Activated CD4-positive, alpha-beta T cell treated with anti-CD3 and anti-CD28 coated beads for 36 hours (primary cell): ENCODE results near the gene SSBP4. TPM values are rescaled to one million over a fixed set of nuclear protein-coding genes. Genes with fewer than 3 reads are reported as not detected.
A peak's percentile ranks its signal among the peaks of the same experiment; 100 is the strongest.

Source experiments
- ATAC-seq: fragments of 200-7000 bp; cut with Tn5 transposase; one replicate; pipeline ENCODE4 v1.10.0; 2021; ENCODE audit warnings: mild to moderate bottlenecking, moderate library complexity
- CTCF ChIA-PET: fragments of 350-600 bp; sonication (Branson Sonifier 250); formaldehyde crosslinking; loops from one replicate; lab custom pipeline; 2021; ENCODE audit warnings: antibody characterized with exemption; lab: Charles Lee
- POLR2A ChIA-PET: fragments of 350-600 bp; sonication (Branson Sonifier 250); formaldehyde crosslinking; loops from one replicate; lab custom pipeline; 2021; ENCODE audit warnings: antibody characterized with exemption, inconsistent platforms; lab: Charles Lee
- DNase-seq: peaks from one replicate; pipeline ENCODE4 v3.0.0-alpha.2; 2020
- H3K27ac Mint-ChIP-seq: one replicate; pipeline ENCODE4 v1.8.0; 2021; ENCODE audit warnings: mixed read lengths
- H3K27me3 Mint-ChIP-seq: one replicate; pipeline ENCODE4 v1.8.0; 2021; ENCODE audit warnings: mixed read lengths
- H3K36me3 Mint-ChIP-seq: one replicate; pipeline ENCODE4 v1.8.0; 2021; ENCODE audit warnings: low read depth, mixed read lengths
- H3K4me1 Mint-ChIP-seq: one replicate; pipeline ENCODE4 v1.8.0; 2021; ENCODE audit warnings: mixed read lengths
- H3K4me3 Mint-ChIP-seq: one replicate; pipeline ENCODE4 v1.8.0; 2021; ENCODE audit warnings: mild to moderate bottlenecking, moderate library complexity, mixed read lengths
- H3K9me3 Mint-ChIP-seq: one replicate; pipeline ENCODE4 v1.8.0; 2021; ENCODE audit warnings: low read depth, mixed read lengths
- intact Hi-C, 2 experiments: fragments of 100-400 bp; cut with DNase I in 1 of 2; cut with micrococcal nuclease in 1 of 2; formaldehyde crosslinking; loops; one replicate each; pipeline versions ENCODE4 v1.14.2 to v1.15.1; 2022 to 2024; cut with DNase I, micrococcal nuclease
- total RNA-seq, 2 experiments: library from RNA; stranded (reverse); gene quantifications; one replicate each; pipeline ENCODE4 v1.2.3, GENCODE V29; 2021

The SSBP4 gene
- total RNA-seq, 2 experiments from 2014 or later, result 71.7 to 79.3 TPM

- DNase-seq (peak; percentile 73), ATAC-seq (peak; percentile 51)
- H3K27ac Mint-ChIP-seq, result no peak overlapping the region
- H3K27me3 Mint-ChIP-seq, result no peaks in the 10 kb centered on the region
- peaks cover 14% of the 10 kb centered on the region for H3K36me3 Mint-ChIP-seq
- intact Hi-C loops, result no loop called here
- CTCF ChIA-PET, result interaction anchor here (0.6 to 1.5 kb wide), 3 partner anchors 11 to 404 kb away, joined by 3 to 4 read pairs (median 4); no protein-coding TSS in a partner anchor
- POLR2A ChIA-PET, result interaction anchor here (0.7 to 1.0 kb wide), 2 partner anchors 30 to 42 kb away, joined by 3 to 4 read pairs; no protein-coding TSS in a partner anchor
- H3K9me3 Mint-ChIP-seq, result peaks cover 3% of the 10 kb centered on the region
- no peak overlapping the region for H3K4me3 Mint-ChIP-seq
- H3K4me1 Mint-ChIP-seq, result peaks cover 23% of the 10 kb centered on the region
Measured at GRCh38 chr19:18440415-18440877, 21.2 kb downstream of the SSBP4 start.

DNA sequence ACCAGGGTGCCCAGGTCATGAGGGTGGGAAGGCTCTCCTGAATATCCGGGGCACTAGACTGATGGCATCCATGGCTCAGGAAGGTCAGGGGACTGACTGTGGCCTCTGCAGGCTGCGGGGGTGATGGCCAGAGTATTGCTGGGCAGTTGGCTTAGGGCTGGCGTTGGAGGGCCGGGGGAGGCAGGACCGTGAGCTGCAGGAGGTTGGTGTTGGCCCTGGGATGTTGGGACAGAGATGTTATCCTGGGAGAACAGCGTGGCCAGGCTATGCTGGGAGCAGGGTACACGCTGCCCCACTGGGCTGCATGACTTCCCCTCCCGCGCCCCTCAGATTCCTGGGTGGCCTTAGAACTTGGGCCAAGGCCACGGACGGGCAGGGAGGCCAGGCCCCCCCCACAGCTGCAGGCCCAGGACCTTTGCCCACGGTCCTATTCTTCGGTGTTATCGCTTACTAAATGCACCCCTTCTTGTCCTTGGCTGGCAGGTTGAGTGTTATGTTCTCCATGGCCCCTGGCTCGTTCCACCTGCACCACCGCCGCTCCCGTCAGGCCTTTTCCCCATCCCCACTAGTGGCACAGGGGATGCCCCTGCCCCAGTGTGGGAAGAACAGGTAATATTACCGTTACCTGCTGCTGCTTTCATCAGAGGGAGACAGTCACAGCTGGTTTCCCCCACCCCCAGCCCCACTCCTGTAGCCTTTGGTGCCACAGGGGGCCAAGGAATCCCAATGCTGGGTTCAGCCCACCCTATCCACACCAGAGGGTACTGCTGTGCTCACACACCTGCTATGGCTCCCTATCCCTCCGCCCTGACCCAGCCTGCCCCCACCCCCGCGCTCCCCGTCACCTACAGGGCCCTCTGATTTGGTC is 22.0 kb downstream of the SSBP4 start:
- H3K9me3 Mint-ChIP-seq, result peaks cover 3% of the 10 kb centered on the region
- no peak overlapping the region for H3K4me3 Mint-ChIP-seq
- ATAC-seq, result no peak
- POLR2A ChIA-PET, result interaction anchor here (0.7 to 1.0 kb wide), 2 partner anchors 29 to 41 kb away, joined by 3 to 4 read pairs; no protein-coding TSS in a partner anchor
- H3K27ac Mint-ChIP-seq, result no peak overlapping the region
- intact Hi-C loops, result no loop called here
- peaks cover 19% of the 10 kb centered on the region for H3K4me1 Mint-ChIP-seq
- DNase-seq, result no peak
- H3K36me3 Mint-ChIP-seq, result peaks cover 15% of the 10 kb centered on the region
- H3K27me3 Mint-ChIP-seq, result no peaks in the 10 kb centered on the region
- CTCF ChIA-PET, result interaction anchor here (0.6 to 1.5 kb wide), 3 partner anchors 10 to 403 kb away, joined by 3 to 4 read pairs (median 4); no protein-coding TSS in a partner anchor

DNA sequence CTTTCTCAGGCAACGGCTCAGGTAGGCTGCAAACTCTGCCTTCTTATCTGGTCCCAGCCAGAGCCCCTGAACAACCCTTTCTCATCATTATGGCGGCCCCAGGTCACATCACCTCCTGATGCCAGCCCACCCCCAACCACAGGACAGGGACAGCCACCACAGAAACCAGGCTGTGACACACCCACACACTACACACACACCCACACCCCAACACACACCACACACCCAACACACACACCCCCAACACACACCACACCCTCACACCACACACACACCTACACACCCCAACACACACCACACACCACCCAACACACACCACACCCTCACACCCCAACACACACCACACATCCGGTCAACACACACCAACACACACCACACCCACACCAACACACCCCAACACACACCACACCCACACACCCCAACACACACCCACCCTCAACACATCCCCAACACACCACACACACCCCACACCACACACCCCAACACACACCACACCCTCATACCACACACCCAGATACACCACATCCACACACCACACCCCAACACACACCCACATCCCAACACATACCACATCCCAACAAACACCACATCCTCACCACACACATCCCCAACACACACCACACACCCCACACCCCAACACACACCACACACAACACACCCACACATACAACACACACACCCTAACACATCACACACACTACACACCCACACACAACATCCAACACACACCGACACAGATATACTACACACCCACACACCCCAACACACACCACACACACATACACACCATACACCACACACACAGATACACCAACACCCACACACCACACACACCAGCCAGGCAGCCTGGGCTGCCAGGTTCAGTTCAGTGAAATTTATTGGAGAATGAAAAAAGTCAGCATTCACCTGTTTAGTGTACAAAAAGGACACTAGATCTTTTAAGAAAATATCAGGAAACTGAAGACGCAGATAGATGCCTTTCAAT is 22.9 kb downstream of the SSBP4 start:
- peak; percentile 50 for DNase-seq
- Mint-ChIP-seq H3K9me3 (peaks cover 3% of the 10 kb centered on the region), H3K4me1 (peaks cover 13% of the 10 kb centered on the region), H3K27ac (peak overlapping the region; percentile 87), H3K4me3 (no peak overlapping the region), H3K36me3 (peaks cover 14% of the 10 kb centered on the region), H3K27me3 (no peaks in the 10 kb centered on the region)
- ATAC-seq, result no peak
- ChIA-PET POLR2A (no interaction called here), CTCF (interaction anchor here (0.7 to 1.5 kb wide), 5 partner anchors 9 to 415 kb away, joined by 3 to 4 read pairs (median 3); no protein-coding TSS in a partner anchor)
- intact Hi-C loops, result no loop called here

- H3K27me3 Mint-ChIP-seq, result no peaks in the 10 kb centered on the region
- no peak for ATAC-seq
- DNase-seq, result no peak
- no peak overlapping the region for H3K4me3 Mint-ChIP-seq
- ChIA-PET POLR2A (interaction anchor here (0.6 kb wide), 1 partner anchor 937 kb away, joined by 4 read pairs; no protein-coding TSS in a partner anchor), CTCF (interaction anchor here (0.7 to 1.2 kb wide), 4 partner anchors 9 to 414 kb away, joined by 3 to 4 read pairs (median 3); no protein-coding TSS in a partner anchor)
- H3K36me3 Mint-ChIP-seq, result peaks cover 14% of the 10 kb centered on the region
- H3K4me1 Mint-ChIP-seq, result peaks cover 12% of the 10 kb centered on the region
- peaks cover 3% of the 10 kb centered on the region for H3K9me3 Mint-ChIP-seq
- intact Hi-C loops, result no loop called here
- H3K27ac Mint-ChIP-seq, result peak overlapping the region; percentile 87
Measured at GRCh38 chr19:18442941-18443340, 23.7 kb downstream of the SSBP4 start.

DNA sequence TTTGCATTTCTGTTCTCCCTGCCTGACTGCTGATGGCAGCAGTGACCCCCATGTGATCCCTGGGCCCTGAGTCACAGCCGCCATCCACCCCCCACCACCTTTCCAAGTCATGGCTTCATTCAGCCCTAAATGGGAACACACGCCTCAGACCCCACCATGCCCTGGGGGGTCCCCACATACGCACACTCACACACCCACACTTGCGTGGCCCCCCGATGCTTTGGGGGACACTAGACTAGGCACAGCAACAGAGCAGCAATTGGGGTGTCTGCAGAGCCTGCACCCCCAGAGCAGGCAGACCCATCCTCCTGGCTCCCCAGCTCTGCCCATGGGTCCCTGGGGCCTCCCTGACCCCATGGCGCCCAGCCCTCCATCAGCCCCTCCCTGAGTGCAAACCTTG is 24.2 kb downstream of the SSBP4 start:
- ChIA-PET CTCF (interaction anchor here (1.0 to 1.2 kb wide), 3 partner anchors 8 to 414 kb away, joined by 3 to 4 read pairs (median 3); no protein-coding TSS in a partner anchor), POLR2A (interaction anchor here (0.6 kb wide), 1 partner anchor 936 kb away, joined by 4 read pairs; no protein-coding TSS in a partner anchor)
- Mint-ChIP-seq H3K4me3 (no peak overlapping the region), H3K27me3 (no peaks in the 10 kb centered on the region), H3K27ac (no peak overlapping the region), H3K4me1 (peaks cover 12% of the 10 kb centered on the region), H3K9me3 (peaks cover 3% of the 10 kb centered on the region), H3K36me3 (peaks cover 16% of the 10 kb centered on the region)
- ATAC-seq, result no peak
- intact Hi-C loops, result no loop called here
- DNase-seq, result no peak

DNA sequence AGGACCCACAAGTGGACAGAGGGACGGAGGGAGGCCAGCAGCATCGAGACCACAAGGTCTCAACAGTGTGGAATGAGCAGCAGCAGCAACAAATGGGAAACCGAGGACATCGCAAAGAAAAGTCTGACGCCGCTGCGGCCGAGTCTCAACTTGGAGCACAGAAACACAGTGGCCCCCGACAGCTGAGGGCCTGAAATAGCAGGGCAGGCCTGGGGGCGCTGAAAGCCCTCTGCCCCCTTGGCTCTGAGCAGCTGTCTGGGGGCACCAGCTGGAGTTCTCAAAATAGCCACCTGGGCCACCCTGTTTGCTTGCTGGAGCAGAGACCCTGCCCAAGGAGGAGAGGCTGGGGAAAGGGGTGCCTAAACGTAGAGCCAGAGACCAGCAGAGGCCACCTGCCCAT is 24.6 kb downstream of the SSBP4 start:
- DNase-seq (no peak), ATAC-seq (no peak)
- Mint-ChIP-seq H3K4me3 (no peak overlapping the region), H3K4me1 (peaks cover 12% of the 10 kb centered on the region), H3K27ac (no peak overlapping the region), H3K27me3 (no peaks in the 10 kb centered on the region), H3K9me3 (peaks cover 3% of the 10 kb centered on the region), H3K36me3 (peaks cover 19% of the 10 kb centered on the region)
- ChIA-PET POLR2A (no interaction called here), CTCF (no interaction called here)
- intact Hi-C loops, result no loop called here

DNA sequence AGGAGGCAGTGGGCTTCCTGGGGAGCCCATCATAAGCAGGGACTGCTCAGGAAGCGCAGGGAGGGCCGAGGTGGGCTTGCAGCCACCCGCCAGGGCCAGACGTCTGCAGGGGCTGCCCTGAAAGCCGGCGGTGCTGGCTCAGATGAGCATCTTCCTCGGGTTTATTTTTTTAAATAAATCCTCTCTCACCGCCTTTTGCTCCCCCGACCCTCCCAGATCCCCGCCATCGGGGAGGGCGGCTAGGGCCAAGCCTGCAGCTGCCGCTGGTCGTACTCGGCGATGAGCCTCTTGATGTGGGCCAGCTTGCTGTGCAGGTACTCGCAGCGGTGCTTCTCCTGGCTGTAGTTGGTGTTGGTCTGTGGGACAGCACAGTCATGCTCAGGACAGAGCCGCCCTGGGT is 25.3 kb downstream of the SSBP4 start:
- intact Hi-C loops, result no loop called here
- Mint-ChIP-seq H3K27me3 (no peaks in the 10 kb centered on the region), H3K36me3 (peaks cover 20% of the 10 kb centered on the region), H3K27ac (no peak overlapping the region), H3K9me3 (peaks cover 3% of the 10 kb centered on the region), H3K4me1 (peaks cover 12% of the 10 kb centered on the region), H3K4me3 (no peak overlapping the region)
- DNase-seq, result no peak
- CTCF ChIA-PET, result interaction anchor here (0.6 kb wide), 1 partner anchor 402 kb away, joined by 4 read pairs; no protein-coding TSS in a partner anchor
- POLR2A ChIA-PET, result no interaction called here
- no peak for ATAC-seq

GRCh38 chr19:18445262-18445948 is 26.2 kb downstream of the SSBP4 start:
- H3K4me1 Mint-ChIP-seq, result peaks cover 12% of the 10 kb centered on the region
- H3K27me3 Mint-ChIP-seq, result no peaks in the 10 kb centered on the region
- POLR2A ChIA-PET, result interaction anchor here (0.9 kb wide), 1 partner anchor 25 kb away, joined by 3 read pairs; no protein-coding TSS in a partner anchor
- ATAC-seq (no peak), DNase-seq (no peak)
- no peak overlapping the region for H3K4me3 Mint-ChIP-seq
- intact Hi-C loops, result no loop called here
- H3K27ac Mint-ChIP-seq, result no peak overlapping the region
- H3K36me3 Mint-ChIP-seq, result peaks cover 20% of the 10 kb centered on the region
- H3K9me3 Mint-ChIP-seq, result peaks cover 3% of the 10 kb centered on the region
- CTCF ChIA-PET, result interaction anchor here (0.5 to 0.7 kb wide), 2 partner anchors 81 to 240 kb away, joined by 3 to 4 read pairs; no protein-coding TSS in a partner anchor

GRCh38 chr19:18446145-18446810 is 27.1 kb downstream of the SSBP4 start:
- Mint-ChIP-seq H3K27ac (no peak overlapping the region), H3K9me3 (peaks cover 3% of the 10 kb centered on the region), H3K4me1 (peaks cover 12% of the 10 kb centered on the region), H3K36me3 (peaks cover 23% of the 10 kb centered on the region), H3K27me3 (no peaks in the 10 kb centered on the region), H3K4me3 (no peak overlapping the region)
- no peak for DNase-seq
- CTCF ChIA-PET, result interaction anchor here (0.7 kb wide), 2 partner anchors 35 to 80 kb away, joined by 3 to 4 read pairs; no protein-coding TSS in a partner anchor
- intact Hi-C loops, result no loop called here
- ATAC-seq, result no peak
- POLR2A ChIA-PET, result interaction anchor here (0.9 kb wide), 1 partner anchor 25 kb away, joined by 3 read pairs; no protein-coding TSS in a partner anchor
